AG09319 (cell line): ENCODE data around the gene LGALS7B.

ENCODE experiments used
- DNase-seq: peaks from one replicate; pipeline ENCODE4 v3.0.0-alpha.2; 2010; ENCODE audit warnings: low read depth; ENCODE audit errors: extremely low read depth
- CTCF ChIP-seq: IDR thresholded peaks from 2 replicates; pipeline ENCODE4 v1.5.1; 2011; ENCODE audit warnings: low read depth, mild to moderate bottlenecking, inconsistent platforms, low read length, moderate library complexity

The LGALS7B gene

GRCh38 chr19:38837656-38838121 lies 48.7 kb downstream of the LGALS7B start:
- no peak for DNase-seq
- no peak for TF ChIP-seq CTCF

GRCh38 chr19:38838208-38838985 lies 49.4 kb downstream of the LGALS7B start:
- DNase-seq, result no peak
- TF ChIP-seq CTCF, result no peak

GRCh38 chr19:38838986-38839761 lies 50.2 kb downstream of the LGALS7B start:
- no peak for DNase-seq
- no peak for TF ChIP-seq CTCF

GRCh38 chr19:38839816-38840582 lies 51.0 kb downstream of the LGALS7B start:
- TF ChIP-seq CTCF, result no peak
- DNase-seq, result no peak

GRCh38 chr19:38840583-38840968 lies 51.6 kb downstream of the LGALS7B start:
- no peak for DNase-seq
- no peak for TF ChIP-seq CTCF
